CD4-positive, alpha-beta T cell treated with Interleukin-1 beta for 1 hour (primary cell): ENCODE results near the gene PLXNB3.
"Not testable (repeated sequence)": the region's sequence is repeated elsewhere in the genome, so short reads cannot be mapped to it uniquely, and the experiment has no call there.

Experiments
- DNase-seq, 2 donors: peaks; one replicate each; pipeline ENCODE4 v3.0.0-alpha.2; 2020 to 2022

The PLXNB3 gene

GRCh38 chrX:153733651-153734240, 30.3 kb upstream of the PLXNB3 start:
- DNase-seq = no peak

DNA sequence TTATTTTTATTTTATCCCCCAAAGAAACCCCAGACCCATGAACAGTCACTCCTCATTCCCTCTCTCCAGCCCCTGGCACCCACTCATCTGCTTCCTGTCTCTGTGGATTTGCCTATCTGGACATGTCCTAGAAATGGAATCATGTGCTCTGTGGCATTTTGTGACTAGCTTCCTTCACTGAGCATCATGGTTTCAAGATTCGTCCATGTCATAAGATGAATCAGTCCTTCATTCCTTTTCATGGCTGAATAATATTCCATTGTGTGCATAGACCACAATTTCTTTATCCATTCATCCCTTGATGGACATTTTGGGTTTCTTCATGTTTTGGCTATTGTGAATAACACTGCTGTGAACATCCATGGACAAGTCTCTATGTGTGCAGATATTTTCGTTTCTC, 29.2 kb upstream of the PLXNB3 start:
- DNase-seq = no peak

DNA sequence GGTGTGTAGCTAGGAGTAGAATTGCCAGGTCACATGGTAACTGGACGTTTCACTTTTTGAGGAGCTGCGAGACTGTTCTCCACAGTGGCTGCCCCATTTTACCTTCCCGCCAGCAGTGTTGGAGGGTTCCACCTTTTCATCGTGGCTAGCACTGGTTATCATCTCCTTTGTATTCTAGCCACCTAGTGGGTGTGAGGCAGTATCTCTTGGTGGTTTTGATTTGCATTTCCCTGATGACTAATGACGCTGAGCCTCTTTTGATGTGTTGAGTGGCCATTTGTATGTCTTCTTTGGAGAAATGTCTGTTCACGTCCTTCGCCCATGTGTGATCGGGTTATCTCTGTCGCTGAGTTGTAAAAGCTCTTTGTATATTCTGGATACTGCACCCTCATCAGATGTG, 28.8 kb upstream of the PLXNB3 start:
- DNase-seq = peak in 1 of 2 donors; percentile 38

DNA sequence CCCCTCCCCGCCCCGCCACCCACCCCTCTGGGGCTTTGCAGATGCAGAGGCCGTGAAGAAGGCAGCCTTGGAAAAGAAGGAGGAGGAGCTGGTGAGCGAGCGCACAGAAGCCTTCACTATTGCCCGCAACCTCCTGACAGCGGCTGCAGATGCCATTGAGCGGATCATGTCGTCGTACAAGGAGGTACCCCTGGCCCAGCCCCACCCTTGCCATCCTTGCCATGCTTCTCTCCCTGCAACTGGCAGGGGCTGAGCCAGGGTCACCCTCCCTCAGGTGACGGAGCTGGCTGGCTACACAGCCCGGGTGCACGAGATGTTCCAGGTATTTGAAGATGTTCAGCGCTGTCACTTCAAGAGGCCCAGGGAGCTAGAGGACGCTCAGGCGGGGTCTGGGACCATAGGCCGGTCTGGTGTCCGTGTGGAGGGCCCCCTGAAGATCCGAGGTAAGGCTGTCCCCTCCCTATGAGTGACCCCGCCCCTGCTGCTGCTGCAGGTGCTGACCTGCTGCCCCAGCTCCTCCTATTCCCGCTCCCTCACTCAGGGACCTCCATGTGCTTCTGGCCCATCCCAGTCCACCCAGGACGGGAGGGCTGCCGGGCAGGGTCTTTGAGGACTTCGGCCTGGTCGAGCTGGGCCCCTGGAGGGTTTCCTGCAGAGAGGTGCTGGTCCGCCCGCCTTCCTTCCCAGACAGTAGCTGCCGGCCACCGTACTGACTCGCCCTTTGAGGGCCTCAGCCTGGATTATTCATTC, 27.8 kb upstream of the PLXNB3 start:
- DNase-seq = no peak

- no peak for DNase-seq
Observed at GRCh38 chrX:153736871-153737441, 27.1 kb upstream of the PLXNB3 start.

GRCh38 chrX:153738056-153738605, 25.9 kb upstream of the PLXNB3 start:
- DNase-seq = no peak

DNA sequence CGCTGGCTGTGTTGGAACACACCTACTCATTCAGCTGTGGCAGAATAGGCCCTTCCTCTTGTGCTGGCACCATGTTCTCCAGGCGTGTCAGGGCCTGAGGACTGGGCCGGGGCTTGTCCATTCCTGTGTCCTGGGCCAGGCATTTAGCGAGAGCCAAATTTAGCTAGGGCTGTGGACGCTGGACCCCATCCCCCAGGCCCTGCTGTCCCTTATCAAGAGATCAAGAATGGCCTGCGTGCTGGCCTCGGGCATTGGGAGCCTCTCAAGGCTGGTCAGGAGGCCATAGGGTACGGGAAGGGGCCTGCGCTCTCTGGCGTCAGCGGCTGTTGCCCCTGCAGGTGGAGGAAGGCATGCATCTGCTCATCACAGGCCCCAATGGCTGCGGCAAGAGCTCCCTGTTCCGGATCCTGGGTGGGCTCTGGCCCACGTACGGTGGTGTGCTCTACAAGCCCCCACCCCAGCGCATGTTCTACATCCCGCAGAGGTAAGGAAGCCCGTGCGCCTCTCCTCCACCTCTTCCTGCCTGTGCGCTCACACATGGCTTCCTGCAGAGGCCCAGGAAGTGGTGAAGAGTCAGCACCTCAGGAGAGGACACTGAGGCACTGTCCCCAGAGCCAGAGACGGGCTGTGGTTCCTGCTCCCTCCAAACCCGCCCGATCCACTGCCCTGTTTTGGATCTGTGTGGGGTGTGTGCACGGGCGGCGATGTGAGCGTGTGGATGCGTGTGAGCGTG, 24.1 kb upstream of the PLXNB3 start:
- no peak for DNase-seq

GRCh38 chrX:153740631-153741222, 23.3 kb upstream of the PLXNB3 start:
- DNase-seq = no peak

GRCh38 chrX:153741446-153741845, 22.6 kb upstream of the PLXNB3 start:
- no peak for DNase-seq

DNA sequence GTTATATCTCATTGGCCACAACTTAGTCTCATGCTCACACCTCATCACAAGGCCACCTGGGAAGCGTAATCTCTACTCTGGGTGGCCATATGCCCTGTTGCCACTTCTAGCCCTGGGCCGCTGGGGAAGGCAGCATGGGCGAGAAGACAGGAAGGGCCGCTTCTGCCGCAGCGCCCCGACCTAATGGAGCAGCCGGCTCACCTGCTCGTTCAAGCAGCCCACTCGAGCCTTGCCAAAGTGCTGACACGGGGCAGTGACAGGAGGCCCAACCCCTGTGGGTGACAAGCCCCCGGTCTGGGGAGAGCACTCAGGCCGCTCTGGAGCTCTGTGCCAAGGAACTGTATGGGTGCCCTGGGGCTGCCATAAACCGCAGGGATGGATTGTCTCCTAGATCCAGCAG, 21.9 kb upstream of the PLXNB3 start:
- DNase-seq = not testable (repeated sequence)

DNA sequence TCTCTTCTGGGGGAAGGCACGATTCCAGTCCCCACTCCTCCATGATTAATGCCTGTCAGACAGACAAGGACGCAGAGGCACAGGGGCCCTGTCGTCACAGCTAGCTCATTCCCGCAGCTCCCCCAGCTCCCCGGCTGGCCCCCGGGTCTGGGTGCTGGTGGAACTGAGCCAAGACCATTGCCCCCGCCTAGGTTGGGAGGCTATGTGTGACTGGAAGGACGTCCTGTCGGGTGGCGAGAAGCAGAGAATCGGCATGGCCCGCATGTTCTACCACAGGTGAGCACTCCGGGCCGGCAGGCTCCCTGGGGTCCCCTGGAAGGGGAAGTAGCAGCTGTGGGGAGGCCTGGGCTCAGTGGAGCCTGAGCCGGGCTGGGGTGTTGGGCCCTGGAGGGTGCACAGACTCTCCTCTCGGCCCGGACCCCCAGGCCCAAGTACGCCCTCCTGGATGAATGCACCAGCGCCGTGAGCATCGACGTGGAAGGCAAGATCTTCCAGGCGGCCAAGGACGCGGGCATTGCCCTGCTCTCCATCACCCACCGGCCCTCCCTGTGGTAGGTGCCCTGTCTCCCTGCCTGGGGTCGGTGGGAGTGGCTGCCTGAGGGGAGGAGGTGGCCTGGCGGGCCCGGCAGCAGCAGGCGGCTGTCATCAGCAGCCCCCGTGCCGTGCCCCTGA, 21.1 kb upstream of the PLXNB3 start:
- DNase-seq = not testable (repeated sequence)

DNA sequence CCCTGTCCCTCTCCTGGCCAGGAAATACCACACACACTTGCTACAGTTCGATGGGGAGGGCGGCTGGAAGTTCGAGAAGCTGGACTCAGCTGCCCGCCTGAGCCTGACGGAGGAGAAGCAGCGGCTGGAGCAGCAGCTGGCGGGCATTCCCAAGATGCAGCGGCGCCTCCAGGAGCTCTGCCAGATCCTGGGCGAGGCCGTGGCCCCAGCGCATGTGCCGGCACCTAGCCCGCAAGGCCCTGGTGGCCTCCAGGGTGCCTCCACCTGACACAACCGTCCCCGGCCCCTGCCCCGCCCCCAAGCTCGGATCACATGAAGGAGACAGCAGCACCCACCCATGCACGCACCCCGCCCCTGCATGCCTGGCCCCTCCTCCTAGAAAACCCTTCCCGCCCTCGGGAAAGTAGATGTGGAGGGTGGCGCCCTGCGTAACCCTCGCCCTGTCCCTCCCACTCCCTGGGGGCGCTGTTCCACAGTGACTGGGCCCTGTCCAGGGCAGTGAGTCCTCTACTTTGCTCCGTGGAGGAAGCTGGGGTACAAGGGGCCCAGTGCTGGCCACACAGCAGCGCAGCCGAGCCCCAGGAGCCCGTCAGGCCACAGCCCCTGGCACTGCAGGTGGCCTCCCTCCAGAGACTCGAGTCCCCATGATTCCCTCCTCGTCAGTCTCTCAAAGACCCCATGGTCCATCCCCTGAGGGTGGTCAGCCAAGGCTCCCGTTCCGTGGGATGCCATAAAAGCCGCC, 20.4 kb upstream of the PLXNB3 start:
- not testable (repeated sequence) for DNase-seq

DNA sequence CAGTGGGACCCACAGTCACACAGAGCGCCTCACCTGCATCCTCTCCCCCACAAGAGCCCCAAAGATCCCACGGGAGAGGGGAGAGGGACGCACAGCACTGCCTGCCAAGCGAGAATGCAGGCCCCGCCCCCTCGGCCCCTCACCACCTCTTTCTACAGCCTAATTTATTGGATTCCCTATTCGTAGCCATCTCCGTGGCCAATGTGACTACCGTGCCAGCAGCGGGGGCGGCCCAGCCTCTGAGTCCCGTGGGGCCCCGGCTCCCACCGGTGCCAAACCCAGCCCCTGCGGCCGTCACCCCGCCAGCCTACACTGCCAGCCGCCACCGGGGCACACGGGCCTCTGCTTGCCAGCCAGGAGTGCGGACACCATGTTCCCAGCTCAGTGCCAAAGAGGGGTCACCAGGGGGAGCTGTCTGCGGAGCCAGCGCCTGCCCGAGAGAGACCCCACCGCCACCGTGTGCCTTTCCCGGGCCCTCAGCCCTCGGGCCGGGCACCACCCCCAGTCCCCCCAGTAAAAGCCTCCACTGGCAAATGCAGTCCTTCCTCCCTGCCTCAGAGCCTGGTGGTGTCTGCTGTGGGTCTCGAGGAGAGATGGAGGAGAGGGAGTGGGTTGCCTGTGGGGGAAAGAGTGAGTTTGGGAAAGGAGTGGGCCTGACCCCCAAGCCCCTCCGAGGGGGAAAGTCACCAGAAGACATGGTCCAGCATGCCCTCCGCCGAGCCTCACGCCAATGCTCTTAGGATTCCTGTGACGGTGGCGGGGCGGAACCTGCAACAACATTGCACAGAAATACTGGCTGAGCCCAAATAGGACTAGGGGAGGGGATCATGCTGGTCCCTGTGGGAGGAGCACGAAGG, 19.6 kb upstream of the PLXNB3 start:
- no peak for DNase-seq

- not testable (repeated sequence) for DNase-seq
Observed at GRCh38 chrX:153745067-153745433, 19.0 kb upstream of the PLXNB3 start.

- DNase-seq = no peak
Observed at GRCh38 chrX:153746359-153746758, 17.7 kb upstream of the PLXNB3 start.

DNA sequence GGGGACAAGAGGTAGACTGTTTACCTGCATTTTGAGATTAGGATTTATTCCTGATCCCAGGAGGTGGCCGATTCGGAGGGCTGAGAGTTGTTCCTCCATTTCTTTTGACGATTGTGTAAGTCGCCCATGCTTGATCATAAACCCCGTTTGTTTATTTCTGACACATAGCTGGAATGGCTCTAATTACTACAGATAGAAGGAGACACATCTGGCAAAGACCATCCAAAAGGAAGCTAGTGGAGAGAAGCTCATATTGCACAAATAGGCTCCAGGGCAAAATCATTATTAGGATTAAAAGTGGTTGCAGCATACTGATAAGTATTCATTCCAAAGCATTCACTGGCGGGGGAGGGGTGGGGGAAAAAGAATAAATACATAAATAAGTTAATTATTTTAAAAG, 17.1 kb upstream of the PLXNB3 start:
- DNase-seq = not testable (repeated sequence)

- DNase-seq = not testable (repeated sequence)
Observed at GRCh38 chrX:153749017-153749416, 15.0 kb upstream of the PLXNB3 start.

DNA sequence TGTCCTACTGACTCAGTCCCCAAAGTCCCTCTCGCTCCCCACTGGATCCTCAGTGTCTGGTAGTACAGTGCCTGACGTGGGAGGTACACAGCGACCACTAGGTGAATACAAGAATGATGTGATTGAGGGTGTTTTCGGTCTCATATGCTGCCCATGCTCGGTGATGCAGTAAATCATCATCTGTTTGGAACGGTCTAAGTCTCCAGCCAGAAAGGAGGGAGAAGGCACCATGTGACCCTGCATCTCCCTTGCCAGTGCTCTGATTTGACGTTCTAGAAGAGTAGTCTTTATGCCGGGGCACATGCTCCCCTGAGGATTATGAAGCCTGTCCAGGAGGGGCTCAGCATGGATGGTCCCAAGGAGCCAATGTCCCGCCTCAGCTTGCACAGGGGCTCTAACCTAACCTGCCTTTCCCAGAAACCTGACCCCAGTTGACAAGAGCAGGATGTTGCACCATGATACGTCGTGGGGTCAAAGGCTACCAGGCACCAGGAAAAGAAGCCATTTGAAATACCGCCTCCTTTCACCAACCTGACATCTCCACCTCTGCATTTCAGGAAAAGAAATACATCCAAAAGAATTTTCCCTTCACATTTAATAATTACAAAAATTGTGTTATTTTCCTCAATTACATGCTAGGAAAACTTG, 13.8 kb upstream of the PLXNB3 start:
- no peak for DNase-seq

DNA sequence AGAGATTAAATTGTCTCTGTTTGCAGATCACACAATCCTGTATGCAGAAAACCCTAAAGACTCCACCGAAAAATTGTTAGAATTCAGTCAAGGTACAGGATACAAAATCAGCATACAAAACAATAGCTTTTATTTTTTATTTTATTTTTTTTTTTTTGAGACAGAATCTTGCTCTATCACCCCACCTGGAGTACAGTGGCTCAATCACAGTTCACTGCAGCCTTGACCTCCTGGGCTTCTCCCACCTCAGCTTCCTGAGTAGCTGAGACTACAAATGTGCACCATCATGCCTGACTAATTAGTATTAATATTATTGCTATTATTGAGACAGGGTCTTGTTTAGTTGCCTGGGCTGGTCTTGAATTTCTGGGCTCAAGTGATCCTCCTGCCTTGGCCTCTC, 8.9 kb upstream of the PLXNB3 start:
- no peak for DNase-seq

DNA sequence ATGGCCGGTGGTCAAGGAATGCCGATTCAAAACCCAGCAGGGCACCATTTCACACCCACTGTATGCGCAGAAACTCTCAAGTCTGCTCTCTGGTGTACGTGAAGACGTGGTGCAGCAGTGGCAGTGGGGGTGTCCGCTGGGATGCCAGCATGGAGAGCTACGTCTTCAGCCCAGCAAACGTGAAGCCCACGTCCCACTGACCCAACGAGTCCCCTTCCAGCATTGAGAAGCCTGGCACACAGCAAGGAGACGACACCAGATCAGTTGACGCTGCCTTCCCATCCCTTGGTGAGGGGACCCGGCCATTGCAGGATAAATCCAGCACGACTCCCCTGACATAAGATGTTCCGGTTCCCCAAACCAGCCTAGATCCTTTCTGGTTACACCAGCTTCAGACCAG, 2.2 kb upstream of the PLXNB3 start:
- no peak for DNase-seq
